ENCODE results near the gene MAD1L1. TPM values are rescaled to one million over a fixed set of nuclear protein-coding genes. Genes with fewer than 3 reads are reported as not detected.

Gene MAD1L1
- polyA plus RNA-seq, 3 donors from 2014 or later: 85.0 to 166 (median 97.0) TPM

GRCh38 chr7:2017481-2017891 lies 215.3 kb downstream of the MAD1L1 start:
- H3K4me3 Mint-ChIP-seq: peak overlapping the region in 3 of 5 donors; percentile 38 to 62 (median 40)
- no peak for DNase-seq
- H3K27me3 Mint-ChIP-seq (ENCODE audit: low read depth in 3 of 3): peaks cover 0 to 7% (median 2%) of the 10 kb centered on the region in 3 donors
- H3K36me3 Mint-ChIP-seq: peaks cover 4 to 10% (median 6%) of the 10 kb centered on the region in 3 donors
- peak overlapping the region in 5 of 6 donors; percentile 4 to 64 (median 30) for H3K27ac Mint-ChIP-seq
- H3K4me1 Mint-ChIP-seq: peaks cover 38 to 43% of the 10 kb centered on the region in 2 donors
- H3K9me3 Mint-ChIP-seq: no peaks in the 10 kb centered on the region

- Mint-ChIP-seq H3K9me3 (no peaks in the 10 kb centered on the region), H3K27ac (peak overlapping the region in 2 of 6 donors; percentile 6 to 46), H3K4me1 (peaks cover 38 to 43% of the 10 kb centered on the region in 2 donors), H3K4me3 (no peak overlapping the region), H3K27me3 (ENCODE audit: low read depth in 3 of 3) (peaks cover 0 to 7% (median 2%) of the 10 kb centered on the region in 3 donors), H3K36me3 (peaks cover 6 to 14% (median 9%) of the 10 kb centered on the region in 3 donors)
- no peak for DNase-seq
These were observed 215.8 kb downstream of the MAD1L1 start for GRCh38 chr7:2016761-2017480.

- H3K9me3 Mint-ChIP-seq: no peaks in the 10 kb centered on the region
- peaks cover 6 to 14% (median 9%) of the 10 kb centered on the region in 3 donors for H3K36me3 Mint-ChIP-seq
- H3K27me3 Mint-ChIP-seq (ENCODE audit: low read depth in 3 of 3): peaks cover 0 to 7% (median 2%) of the 10 kb centered on the region in 3 donors
- H3K4me3 Mint-ChIP-seq: no peak overlapping the region
- DNase-seq: no peak
- peaks cover 37 to 38% of the 10 kb centered on the region in 2 donors for H3K4me1 Mint-ChIP-seq
- no peak overlapping the region for H3K27ac Mint-ChIP-seq
These were observed 216.6 kb downstream of the MAD1L1 start for GRCh38 chr7:2016021-2016631.

- no peak overlapping the region for H3K4me3 Mint-ChIP-seq
- peaks cover 0 to 9% (median 4%) of the 10 kb centered on the region in 3 donors for H3K27me3 Mint-ChIP-seq (ENCODE audit: low read depth in 3 of 3)
- H3K27ac Mint-ChIP-seq: no peak overlapping the region
- DNase-seq: no peak
- H3K4me1 Mint-ChIP-seq: peaks cover 30% of the 10 kb centered on the region in 2 donors
- peaks cover 6 to 14% (median 9%) of the 10 kb centered on the region in 3 donors for H3K36me3 Mint-ChIP-seq
- H3K9me3 Mint-ChIP-seq: no peaks in the 10 kb centered on the region
These were observed 217.4 kb downstream of the MAD1L1 start for GRCh38 chr7:2015251-2015871.

GRCh38 chr7:2014391-2015241 lies 218.1 kb downstream of the MAD1L1 start:
- Mint-ChIP-seq H3K27me3 (ENCODE audit: low read depth in 3 of 3) (peaks cover 0 to 9% (median 2%) of the 10 kb centered on the region in 3 donors), H3K27ac (no peak overlapping the region), H3K4me3 (no peak overlapping the region), H3K36me3 (peaks cover 6 to 14% (median 9%) of the 10 kb centered on the region in 3 donors), H3K9me3 (no peaks in the 10 kb centered on the region), H3K4me1 (peaks cover 23 to 28% of the 10 kb centered on the region in 2 donors)
- DNase-seq: no peak

GRCh38 chr7:2013381-2014311 lies 219.1 kb downstream of the MAD1L1 start:
- Mint-ChIP-seq H3K9me3 (no peaks in the 10 kb centered on the region), H3K27ac (no peak overlapping the region), H3K27me3 (ENCODE audit: low read depth in 3 of 3) (peaks cover 0 to 7% (median 2%) of the 10 kb centered on the region in 3 donors), H3K4me3 (no peak overlapping the region), H3K4me1 (peaks cover 15 to 19% of the 10 kb centered on the region in 2 donors), H3K36me3 (peaks cover 6 to 14% (median 9%) of the 10 kb centered on the region in 3 donors)
- no peak for DNase-seq

- DNase-seq: no peak
- Mint-ChIP-seq H3K4me1 (peaks cover 8 to 12% of the 10 kb centered on the region in 2 donors), H3K27ac (peak overlapping the region in 2 of 6 donors; percentile 49 to 69), H3K9me3 (no peaks in the 10 kb centered on the region), H3K4me3 (no peak overlapping the region), H3K27me3 (ENCODE audit: low read depth in 3 of 3) (peaks cover 0 to 5% (median 2%) of the 10 kb centered on the region in 3 donors), H3K36me3 (peaks cover 6 to 14% (median 9%) of the 10 kb centered on the region in 3 donors)
These were observed 219.8 kb downstream of the MAD1L1 start for GRCh38 chr7:2012981-2013380.

GRCh38 chr7:2012044-2012900 lies 220.5 kb downstream of the MAD1L1 start:
- Mint-ChIP-seq H3K27ac (no peak overlapping the region), H3K9me3 (no peaks in the 10 kb centered on the region), H3K4me1 (peaks cover 6 to 11% of the 10 kb centered on the region in 2 donors), H3K36me3 (peaks cover 6 to 17% (median 12%) of the 10 kb centered on the region in 3 donors), H3K27me3 (ENCODE audit: low read depth in 3 of 3) (peaks cover 0 to 3% (median 2%) of the 10 kb centered on the region in 3 donors), H3K4me3 (no peak overlapping the region)
- no peak for DNase-seq

- no peak for DNase-seq
- Mint-ChIP-seq H3K27ac (no peak overlapping the region), H3K4me3 (no peak overlapping the region), H3K4me1 (peaks cover 4 to 14% of the 10 kb centered on the region in 2 donors), H3K27me3 (ENCODE audit: low read depth in 3 of 3) (peaks cover 0 to 3% (median 2%) of the 10 kb centered on the region in 3 donors), H3K36me3 (peaks cover 4 to 17% (median 8%) of the 10 kb centered on the region in 3 donors), H3K9me3 (no peaks in the 10 kb centered on the region)
These were observed 221.3 kb downstream of the MAD1L1 start for GRCh38 chr7:2011266-2012043.

GRCh38 chr7:2010551-2011265 lies 222.0 kb downstream of the MAD1L1 start:
- H3K27ac Mint-ChIP-seq: no peak overlapping the region
- peaks cover 7 to 17% (median 8%) of the 10 kb centered on the region in 3 donors for H3K36me3 Mint-ChIP-seq
- no peak overlapping the region for H3K4me3 Mint-ChIP-seq
- peaks cover 2 to 3% (median 3%) of the 10 kb centered on the region in 3 donors for H3K27me3 Mint-ChIP-seq (ENCODE audit: low read depth in 3 of 3)
- peaks cover 11 to 21% of the 10 kb centered on the region in 2 donors for H3K4me1 Mint-ChIP-seq
- H3K9me3 Mint-ChIP-seq: no peaks in the 10 kb centered on the region
- no peak for DNase-seq
